Astrocyte (in vitro differentiated cells and primary cell): Measurements from ENCODE around the gene NOP56. TPM values are rescaled to one million over a fixed set of nuclear protein-coding genes. Genes with fewer than 3 reads are reported as not detected.

Experiments used
- DNase-seq: peaks from one replicate; pipeline ENCODE4 v3.0.0-alpha.2; 2010; ENCODE audit warnings: low read depth
- FAIRE-seq: peaks from 2 replicates; lab custom pipeline; 2011; peaks lifted over from hg19 to GRCh38; lab: Jason Lieb, UNC
- H2AFZ ChIP-seq: 2 replicates; pipeline ENCODE4 v1.6.0; 2012; ENCODE audit warnings: low read depth, low read length, inconsistent platforms
- H3K27ac ChIP-seq: 2 replicates; pipeline ENCODE4 v1.5.1; 2011; ENCODE audit warnings: low read depth, low read length, inconsistent platforms
- H3K27me3 ChIP-seq: 2 replicates; pipeline ENCODE4 v1.6.0; 2011; ENCODE audit warnings: low read length, inconsistent platforms; ENCODE audit not compliant: insufficient read depth
- H3K36me3 ChIP-seq: 2 replicates; pipeline ENCODE4 v1.5.1; 2011; ENCODE audit warnings: low read length, inconsistent platforms; ENCODE audit not compliant: insufficient read depth
- H3K4me1 ChIP-seq: 2 replicates; pipeline ENCODE4 v1.5.1; 2011; ENCODE audit warnings: low read length, inconsistent platforms; ENCODE audit not compliant: insufficient read depth
- H3K4me2 ChIP-seq: 2 replicates; pipeline ENCODE4 v1.6.0; 2012; ENCODE audit warnings: low read length, inconsistent platforms
- H3K4me3 ChIP-seq: 2 replicates; pipeline ENCODE4 v1.5.1; 2011; ENCODE audit warnings: low read depth, mild to moderate bottlenecking, low read length, inconsistent platforms; ENCODE audit not compliant: insufficient read depth
- H3K79me2 ChIP-seq: 2 replicates; pipeline ENCODE4 v1.6.0; 2012; ENCODE audit warnings: mild to moderate bottlenecking, low read length, inconsistent platforms; ENCODE audit not compliant: insufficient read depth
- H3K9ac ChIP-seq: 2 replicates; pipeline ENCODE4 v1.6.0; 2012; ENCODE audit warnings: mild to moderate bottlenecking, low read length, inconsistent platforms
- H3K9me3 ChIP-seq: 2 replicates; pipeline ENCODE4 v1.5.1; 2012; ENCODE audit warnings: low read depth, mild to moderate bottlenecking, low read length, inconsistent platforms; ENCODE audit not compliant: insufficient read depth
- H4K20me1 ChIP-seq: 2 replicates; pipeline ENCODE4 v1.6.0; 2012; ENCODE audit warnings: low read length, inconsistent platforms; ENCODE audit not compliant: insufficient read depth
- H3K27ac Mint-ChIP-seq: one replicate; pipeline ENCODE4 v1.8.0; 2021; ENCODE audit warnings: mild to moderate bottlenecking, mixed read lengths; ENCODE audit not compliant: unreplicated experiment
- H3K27me3 Mint-ChIP-seq: one replicate; pipeline ENCODE4 v1.8.0; 2021; ENCODE audit warnings: low read depth, mixed read lengths; ENCODE audit not compliant: unreplicated experiment
- H3K36me3 Mint-ChIP-seq: one replicate; pipeline ENCODE4 v1.8.0; 2021; ENCODE audit warnings: low read depth, mixed read lengths; ENCODE audit not compliant: unreplicated experiment
- H3K4me1 Mint-ChIP-seq: one replicate; pipeline ENCODE4 v1.8.0; 2021; ENCODE audit warnings: low read depth, mixed read lengths; ENCODE audit not compliant: unreplicated experiment
- H3K4me3 Mint-ChIP-seq: one replicate; pipeline ENCODE4 v1.8.0; 2021; ENCODE audit warnings: mild to moderate bottlenecking, moderate library complexity, mixed read lengths; ENCODE audit not compliant: unreplicated experiment
- H3K9me3 Mint-ChIP-seq: one replicate; pipeline ENCODE4 v1.8.0; 2021; ENCODE audit warnings: mild to moderate bottlenecking, mixed read lengths; ENCODE audit not compliant: unreplicated experiment
- CTCF ChIP-seq: IDR thresholded peaks from 2 replicates; pipeline ENCODE4 v1.5.1; 2011; ENCODE audit warnings: low read depth, mild to moderate bottlenecking, inconsistent platforms, low read length, moderate library complexity; ENCODE audit not compliant: insufficient read depth
- EZH2 ChIP-seq: IDR thresholded peaks from 2 replicates; pipeline ENCODE4 v1.6.1; 2012; ENCODE audit warnings: mild to moderate bottlenecking, low read length, inconsistent platforms; ENCODE audit not compliant: insufficient read depth
- microRNA-seq: library from miRNA; unstranded; fragments of <30 nt; microRNA quantifications from one replicate; pipeline ENCODE4 v1.2.0, GENCODE V29; 2020
- total RNA-seq: library from RNA; stranded (reverse); gene quantifications from 2 replicates; pipeline ENCODE4 v1.2.1, GENCODE V29; 2021

The NOP56 gene
- total RNA-seq, 1 donor from 2014 or later, result 292 TPM

- Histone ChIP-seq H3K36me3 (no peaks in the 10 kb centered on the region), H4K20me1 (no peaks in the 10 kb centered on the region), H3K9me3 (no peaks in the 10 kb centered on the region), H3K27ac (no peak overlapping the region), H2AFZ (no peak overlapping the region), H3K4me3 (no peak overlapping the region), H3K9ac (no peak overlapping the region), H3K79me2 (no peaks in the 10 kb centered on the region), H3K27me3 (peaks cover 2% of the 10 kb centered on the region), H3K4me1 (no peaks in the 10 kb centered on the region), H3K4me2 (no peak overlapping the region)
- Mint-ChIP-seq H3K9me3 (peaks cover 2% of the 10 kb centered on the region), H3K4me1 (peaks cover 4% of the 10 kb centered on the region), H3K4me3 (no peak overlapping the region), H3K27me3 (peaks cover 36% of the 10 kb centered on the region), H3K27ac (no peak overlapping the region), H3K36me3 (no peaks in the 10 kb centered on the region)
- TF ChIP-seq CTCF (no peak), EZH2 (no peak)
- DNase-seq (no peak), FAIRE-seq (no peak)
Measured at GRCh38 chr20:2706688-2707352, 54.4 kb downstream of the NOP56 start.

GRCh38 chr20:2707353-2708072, 55.1 kb downstream of the NOP56 start:
- DNase-seq (no peak), FAIRE-seq (no peak)
- no peaks in the 10 kb centered on the region for H3K79me2 ChIP-seq
- H2AFZ ChIP-seq, result no peak overlapping the region
- peaks cover 3% of the 10 kb centered on the region for H3K27me3 ChIP-seq
- Mint-ChIP-seq H3K9me3 (peaks cover 2% of the 10 kb centered on the region), H3K4me3 (no peak overlapping the region), H3K27me3 (peaks cover 33% of the 10 kb centered on the region), H3K36me3 (no peaks in the 10 kb centered on the region), H3K4me1 (peaks cover 4% of the 10 kb centered on the region), H3K27ac (no peak overlapping the region)
- H3K27ac ChIP-seq, result no peak overlapping the region
- TF ChIP-seq CTCF, result no peak
- no peak for TF ChIP-seq EZH2
- H3K9me3 ChIP-seq, result no peaks in the 10 kb centered on the region
- no peak overlapping the region for H3K9ac ChIP-seq
- no peaks in the 10 kb centered on the region for H3K4me1 ChIP-seq
- no peaks in the 10 kb centered on the region for H3K36me3 ChIP-seq
- H4K20me1 ChIP-seq, result no peaks in the 10 kb centered on the region
- no peak overlapping the region for H3K4me3 ChIP-seq
- no peak overlapping the region for H3K4me2 ChIP-seq

Small RNAs within 50 kb of the gene (microRNA-seq; reads per million reads assigned to microRNA genes)
- gene MIR1292, result 67.1 reads per million, percentile 62 among the genes with 10 or more reads in this experiment

Other genes starting within 250 kb of the NOP56 start
- 193 and 207 TPM in 2 replicates for gene SNRPB, start 181.8 kb upstream of the NOP56 start, total RNA-seq
- 7.8 and 9.6 TPM in 2 replicates for gene ZNF343, start 143.7 kb upstream of the NOP56 start, total RNA-seq
- gene TMC2, start 116.1 kb upstream of the NOP56 start, total RNA-seq, result not detected in 2 replicates
- 68.0 and 74.8 TPM in 2 replicates for gene IDH3B, start 11.6 kb downstream of the NOP56 start, total RNA-seq
- 2.3 and 4.1 TPM in 2 replicates for gene EBF4, start 40.1 kb downstream of the NOP56 start, total RNA-seq
- 10.6 and 10.9 TPM in 2 replicates for gene CPXM1, start 148.0 kb downstream of the NOP56 start, total RNA-seq
- gene C20orf141, start 162.4 kb downstream of the NOP56 start, total RNA-seq, result not detected in 2 replicates
- gene TMEM239, start 163.7 kb downstream of the NOP56 start, total RNA-seq, result not detected in 2 replicates
- 17.2 and 23.5 TPM in 2 replicates for gene PCED1A, start 188.0 kb downstream of the NOP56 start, total RNA-seq
- 24.9 and 25.1 TPM in 2 replicates for gene VPS16, start 188.1 kb downstream of the NOP56 start, total RNA-seq
- 50.1 and 54.5 TPM in 2 replicates for gene PTPRA, start 220.8 kb downstream of the NOP56 start, total RNA-seq